GM19395 (cell line): Measurements from ENCODE around the gene CXCL3.

Source experiments
- ATAC-seq: cut with Tn5 transposase; IDR thresholded peaks from one replicate; pipeline ENCODE4 v1.9.1; 2021; ENCODE audit warnings: mild to moderate bottlenecking, moderate library complexity; ENCODE audit not compliant: unreplicated experiment

The CXCL3 gene

GRCh38 chr4:74016068-74016467 is 22.4 kb downstream of the CXCL3 start:
- no peak for ATAC-seq

- ATAC-seq = no peak
Observed at GRCh38 chr4:74015126-74015780, 23.2 kb downstream of the CXCL3 start.

GRCh38 chr4:74014332-74014731 is 24.2 kb downstream of the CXCL3 start:
- ATAC-seq = no peak

- no peak for ATAC-seq
Observed at GRCh38 chr4:74013264-74013663, 25.2 kb downstream of the CXCL3 start.

- no peak for ATAC-seq
Observed at GRCh38 chr4:74012130-74012529, 26.4 kb downstream of the CXCL3 start.

GRCh38 chr4:74009307-74009706 is 29.2 kb downstream of the CXCL3 start:
- no peak for ATAC-seq

GRCh38 chr4:74006009-74006476 is 32.4 kb downstream of the CXCL3 start:
- no peak for ATAC-seq

- ATAC-seq = no peak
Observed at GRCh38 chr4:74005528-74005927, 33.0 kb downstream of the CXCL3 start.

GRCh38 chr4:74004668-74005067 is 33.8 kb downstream of the CXCL3 start:
- no peak for ATAC-seq

- ATAC-seq = no peak
Observed at GRCh38 chr4:74000301-74000700, 38.2 kb downstream of the CXCL3 start.

- ATAC-seq = no peak
Observed at GRCh38 chr4:73998040-73999011, 40.2 kb downstream of the CXCL3 start, which contains the start of gene CXCL5. CXCL5 (minus strand) TSS chr4:73998677; CDS start chr4:73998581, 96 bp downstream.

GRCh38 chr4:73992050-73992449 is 46.4 kb downstream of the CXCL3 start:
- ATAC-seq = no peak

GRCh38 chr4:73991742-73992000 is 46.8 kb downstream of the CXCL3 start:
- no peak for ATAC-seq

GRCh38 chr4:73990988-73991741 is 47.3 kb downstream of the CXCL3 start:
- ATAC-seq = no peak

GRCh38 chr4:73989928-73990327 is 48.6 kb downstream of the CXCL3 start:
- no peak for ATAC-seq

GRCh38 chr4:73989031-73989430 is 49.5 kb downstream of the CXCL3 start:
- no peak for ATAC-seq

- no peak for ATAC-seq
Observed at GRCh38 chr4:73988061-73988460, 50.4 kb downstream of the CXCL3 start, which contains the start of gene PPBP. PPBP (minus strand) TSS chr4:73988190; CDS start chr4:73988103, 87 bp downstream.
